ENCODE results near the gene SLC38A2. TPM values are rescaled to one million over a fixed set of nuclear protein-coding genes. Genes with fewer than 3 reads are reported as not detected.

The SLC38A2 gene
- total RNA-seq, 1 experiment from 2014 or later = 381 TPM

DNA sequence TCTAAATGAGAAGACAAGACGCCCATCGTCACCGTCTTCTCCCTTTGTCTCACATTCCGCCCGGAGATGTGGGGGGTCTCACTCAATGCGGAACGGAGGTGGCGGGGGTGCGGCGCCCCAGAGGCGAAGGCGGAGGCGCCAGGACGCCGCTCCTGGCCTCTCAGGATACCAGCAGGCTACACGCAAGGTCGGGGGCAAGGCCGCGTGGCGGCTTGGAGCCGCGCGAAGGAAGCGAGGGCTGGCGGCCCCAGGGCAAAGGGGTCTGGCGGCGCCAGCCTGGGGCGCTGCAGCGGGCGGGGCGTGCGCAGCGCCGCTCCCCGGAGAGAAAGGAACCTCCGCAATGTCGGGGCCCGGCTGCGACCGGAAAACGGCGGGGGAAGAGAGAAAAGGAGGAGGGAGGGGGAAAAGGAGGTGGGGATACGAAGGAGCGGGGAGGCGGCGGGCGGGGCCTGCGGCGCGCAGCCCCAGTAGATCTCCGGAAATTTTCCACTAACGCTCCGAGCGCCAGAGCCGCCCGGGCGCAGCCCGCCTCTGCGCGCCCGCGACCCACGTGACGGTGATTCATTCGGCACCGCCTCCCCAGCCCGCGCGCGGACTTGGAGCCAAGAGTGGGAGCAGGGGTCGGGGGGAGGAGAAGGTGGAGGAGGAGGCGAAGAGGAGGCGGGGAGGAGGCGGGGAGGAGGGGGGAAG lies 10.5 kb upstream of the SLC38A2 start (continued):
- TF ChIP-seq, protein P1, sequence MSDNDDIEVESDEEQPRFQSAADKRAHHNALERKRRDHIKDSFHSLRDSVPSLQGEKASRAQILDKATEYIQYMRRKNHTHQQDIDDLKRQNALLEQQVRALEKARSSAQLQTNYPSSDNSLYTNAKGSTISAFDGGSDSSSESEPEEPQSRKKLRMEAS (CRISPR knock-in tag; IDR thresholded peaks at IDR 0.05) = peak; percentile 69; the same call in 1 of the 2 replicates
- TF ChIP-seq RELA (CRISPR knock-in tag; IDR thresholded peaks at IDR 0.05; ENCODE audit: borderline replicate concordance) = peak; percentile 71; the same call in 1 of the 2 replicates
- 0 out of 2 replicates have a peak, but pooled peaks have one; percentile 23 for TF ChIP-seq NFE2L1 (CRISPR knock-in tag; IDR thresholded peaks at IDR 0.05)
- TF ChIP-seq, protein P2, sequence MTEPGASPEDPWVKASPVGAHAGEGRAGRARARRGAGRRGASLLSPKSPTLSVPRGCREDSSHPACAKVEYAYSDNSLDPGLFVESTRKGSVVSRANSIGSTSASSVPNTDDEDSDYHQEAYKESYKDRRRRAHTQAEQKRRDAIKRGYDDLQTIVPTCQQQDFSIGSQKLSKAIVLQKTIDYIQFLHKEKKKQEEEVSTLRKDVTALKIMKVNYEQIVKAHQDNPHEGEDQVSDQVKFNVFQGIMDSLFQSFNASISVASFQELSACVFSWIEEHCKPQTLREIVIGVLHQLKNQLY (CRISPR knock-in tag; IDR thresholded peaks at IDR 0.05) = no peak
- 0 out of 2 replicates have a peak, but pooled peaks have one; percentile 16 for TF ChIP-seq ZNF416 (CRISPR knock-in tag; IDR thresholded peaks at IDR 0.05)
- TF ChIP-seq, protein P3, sequence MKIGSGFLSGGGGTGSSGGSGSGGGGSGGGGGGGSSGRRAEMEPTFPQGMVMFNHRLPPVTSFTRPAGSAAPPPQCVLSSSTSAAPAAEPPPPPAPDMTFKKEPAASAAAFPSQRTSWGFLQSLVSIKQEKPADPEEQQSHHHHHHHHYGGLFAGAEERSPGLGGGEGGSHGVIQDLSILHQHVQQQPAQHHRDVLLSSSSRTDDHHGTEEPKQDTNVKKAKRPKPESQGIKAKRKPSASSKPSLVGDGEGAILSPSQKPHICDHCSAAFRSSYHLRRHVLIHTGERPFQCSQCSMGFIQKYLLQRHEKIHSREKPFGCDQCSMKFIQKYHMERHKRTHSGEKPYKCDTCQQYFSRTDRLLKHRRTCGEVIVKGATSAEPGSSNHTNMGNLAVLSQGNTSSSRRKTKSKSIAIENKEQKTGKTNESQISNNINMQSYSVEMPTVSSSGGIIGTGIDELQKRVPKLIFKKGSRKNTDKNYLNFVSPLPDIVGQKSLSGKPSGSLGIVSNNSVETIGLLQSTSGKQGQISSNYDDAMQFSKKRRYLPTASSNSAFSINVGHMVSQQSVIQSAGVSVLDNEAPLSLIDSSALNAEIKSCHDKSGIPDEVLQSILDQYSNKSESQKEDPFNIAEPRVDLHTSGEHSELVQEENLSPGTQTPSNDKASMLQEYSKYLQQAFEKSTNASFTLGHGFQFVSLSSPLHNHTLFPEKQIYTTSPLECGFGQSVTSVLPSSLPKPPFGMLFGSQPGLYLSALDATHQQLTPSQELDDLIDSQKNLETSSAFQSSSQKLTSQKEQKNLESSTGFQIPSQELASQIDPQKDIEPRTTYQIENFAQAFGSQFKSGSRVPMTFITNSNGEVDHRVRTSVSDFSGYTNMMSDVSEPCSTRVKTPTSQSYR (CRISPR knock-in tag; IDR thresholded peaks at IDR 0.05) = peak; percentile 5; the same call in 1 of the 2 replicates
- TF ChIP-seq, protein P4, sequence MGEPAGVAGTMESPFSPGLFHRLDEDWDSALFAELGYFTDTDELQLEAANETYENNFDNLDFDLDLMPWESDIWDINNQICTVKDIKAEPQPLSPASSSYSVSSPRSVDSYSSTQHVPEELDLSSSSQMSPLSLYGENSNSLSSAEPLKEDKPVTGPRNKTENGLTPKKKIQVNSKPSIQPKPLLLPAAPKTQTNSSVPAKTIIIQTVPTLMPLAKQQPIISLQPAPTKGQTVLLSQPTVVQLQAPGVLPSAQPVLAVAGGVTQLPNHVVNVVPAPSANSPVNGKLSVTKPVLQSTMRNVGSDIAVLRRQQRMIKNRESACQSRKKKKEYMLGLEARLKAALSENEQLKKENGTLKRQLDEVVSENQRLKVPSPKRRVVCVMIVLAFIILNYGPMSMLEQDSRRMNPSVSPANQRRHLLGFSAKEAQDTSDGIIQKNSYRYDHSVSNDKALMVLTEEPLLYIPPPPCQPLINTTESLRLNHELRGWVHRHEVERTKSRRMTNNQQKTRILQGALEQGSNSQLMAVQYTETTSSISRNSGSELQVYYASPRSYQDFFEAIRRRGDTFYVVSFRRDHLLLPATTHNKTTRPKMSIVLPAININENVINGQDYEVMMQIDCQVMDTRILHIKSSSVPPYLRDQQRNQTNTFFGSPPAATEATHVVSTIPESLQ (CRISPR knock-in tag; IDR thresholded peaks at IDR 0.05) = no peak
- TF ChIP-seq NFATC4 (CRISPR knock-in tag; IDR thresholded peaks at IDR 0.05) = no peak
- no peak for TF ChIP-seq NR1H2 (CRISPR knock-in tag; IDR thresholded peaks at IDR 0.05)
- TF ChIP-seq ETV6 (CRISPR knock-in tag; IDR thresholded peaks at IDR 0.05) = peak; percentile 73
- TF ChIP-seq SMAD3 (CRISPR knock-in tag; IDR thresholded peaks at IDR 0.05; ENCODE audit: borderline replicate concordance) = no peak
- TF ChIP-seq ZNF219 (CRISPR knock-in tag; IDR thresholded peaks at IDR 0.05; ENCODE audit: borderline replicate concordance) = no peak
- no peak for TF ChIP-seq TCF7 (CRISPR knock-in tag; IDR thresholded peaks at IDR 0.05; ENCODE audit: low read depth)
- TF ChIP-seq, protein P5, sequence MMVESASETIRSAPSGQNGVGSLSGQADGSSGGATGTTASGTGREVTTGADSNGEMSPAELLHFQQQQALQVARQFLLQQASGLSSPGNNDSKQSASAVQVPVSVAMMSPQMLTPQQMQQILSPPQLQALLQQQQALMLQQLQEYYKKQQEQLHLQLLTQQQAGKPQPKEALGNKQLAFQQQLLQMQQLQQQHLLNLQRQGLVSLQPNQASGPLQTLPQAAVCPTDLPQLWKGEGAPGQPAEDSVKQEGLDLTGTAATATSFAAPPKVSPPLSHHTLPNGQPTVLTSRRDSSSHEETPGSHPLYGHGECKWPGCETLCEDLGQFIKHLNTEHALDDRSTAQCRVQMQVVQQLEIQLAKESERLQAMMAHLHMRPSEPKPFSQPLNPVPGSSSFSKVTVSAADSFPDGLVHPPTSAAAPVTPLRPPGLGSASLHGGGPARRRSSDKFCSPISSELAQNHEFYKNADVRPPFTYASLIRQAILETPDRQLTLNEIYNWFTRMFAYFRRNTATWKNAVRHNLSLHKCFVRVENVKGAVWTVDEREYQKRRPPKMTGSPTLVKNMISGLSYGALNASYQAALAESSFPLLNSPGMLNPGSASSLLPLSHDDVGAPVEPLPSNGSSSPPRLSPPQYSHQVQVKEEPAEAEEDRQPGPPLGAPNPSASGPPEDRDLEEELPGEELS (CRISPR knock-in tag; IDR thresholded peaks at IDR 0.05) = peak; percentile 18; the same call in 1 of the 2 replicates
- peak; percentile 11 for TF ChIP-seq TEAD1 (CRISPR knock-in tag; IDR thresholded peaks at IDR 0.05)
- TF ChIP-seq NFYB (CRISPR knock-in tag; conservative IDR thresholded peaks at IDR 0.05; ENCODE audit: low read depth) = no peak
- TF ChIP-seq, protein P6, sequence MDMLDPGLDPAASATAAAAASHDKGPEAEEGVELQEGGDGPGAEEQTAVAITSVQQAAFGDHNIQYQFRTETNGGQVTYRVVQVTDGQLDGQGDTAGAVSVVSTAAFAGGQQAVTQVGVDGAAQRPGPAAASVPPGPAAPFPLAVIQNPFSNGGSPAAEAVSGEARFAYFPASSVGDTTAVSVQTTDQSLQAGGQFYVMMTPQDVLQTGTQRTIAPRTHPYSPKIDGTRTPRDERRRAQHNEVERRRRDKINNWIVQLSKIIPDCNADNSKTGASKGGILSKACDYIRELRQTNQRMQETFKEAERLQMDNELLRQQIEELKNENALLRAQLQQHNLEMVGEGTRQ (CRISPR knock-in tag; IDR thresholded peaks at IDR 0.05) = peak; percentile 88
- 0 out of 2 replicates have a peak, but pooled peaks have one; percentile 12 for TF ChIP-seq CREB1 (CRISPR knock-in tag; IDR thresholded peaks at IDR 0.05)
